Endothelial cell (in vitro differentiated cells): Measurements from ENCODE around the gene TEAD3. TPM values are rescaled to one million over a fixed set of nuclear protein-coding genes. Genes with fewer than 3 reads are reported as not detected.
A peak's percentile ranks its signal among the peaks of the same experiment; 100 is the strongest.

Experiments used
- DNase-seq: peaks from one replicate; pipeline ENCODE4 v3.0.0; 2021; ENCODE audit warnings: low spot score
- H3K27ac Mint-ChIP-seq: one replicate; pipeline ENCODE4 v1.8.0; 2021; ENCODE audit warnings: mixed read lengths, inconsistent platforms; ENCODE audit not compliant: unreplicated experiment
- H3K27me3 Mint-ChIP-seq: one replicate; pipeline ENCODE4 v1.8.0; 2021; ENCODE audit warnings: mild to moderate bottlenecking, moderate library complexity, mixed read lengths, inconsistent platforms; ENCODE audit not compliant: unreplicated experiment
- H3K36me3 Mint-ChIP-seq: one replicate; pipeline ENCODE4 v1.8.0; 2021; ENCODE audit warnings: mild to moderate bottlenecking, low read depth, mixed read lengths, inconsistent platforms; ENCODE audit not compliant: unreplicated experiment
- H3K4me1 Mint-ChIP-seq: one replicate; pipeline ENCODE4 v1.8.0; 2021; ENCODE audit warnings: mild to moderate bottlenecking, mixed read lengths, inconsistent platforms; ENCODE audit not compliant: unreplicated experiment
- H3K4me3 Mint-ChIP-seq: one replicate; pipeline ENCODE4 v1.8.0; 2021; ENCODE audit warnings: mild to moderate bottlenecking, mixed read lengths, inconsistent platforms; ENCODE audit not compliant: unreplicated experiment
- H3K9me3 Mint-ChIP-seq: one replicate; pipeline ENCODE4 v1.8.0; 2021; ENCODE audit warnings: mixed read lengths, inconsistent platforms; ENCODE audit not compliant: unreplicated experiment
- total RNA-seq: library from RNA; stranded (reverse); fragmentation: NEBNext Ultra II Directional; extraction: Animal tissue kit (Norgen Biotek cat#: 25700); gene quantifications from one replicate; pipeline ENCODE4 v1.2.1, GENCODE V29; 2021; ENCODE audit not compliant: unreplicated experiment
- TF ChIP-seq, protein P1 (sequence below): fragments of 200-600 bp; sonication (generic); IDR thresholded peaks from one replicate; pipeline ENCODE4 v1.5.0; 2021; ENCODE audit warnings: antibody characterized with exemption; ENCODE audit not compliant: unreplicated experiment

TEAD3 gene
- total RNA-seq, 1 donor from 2014 or later: 6.3 TPM

DNA sequence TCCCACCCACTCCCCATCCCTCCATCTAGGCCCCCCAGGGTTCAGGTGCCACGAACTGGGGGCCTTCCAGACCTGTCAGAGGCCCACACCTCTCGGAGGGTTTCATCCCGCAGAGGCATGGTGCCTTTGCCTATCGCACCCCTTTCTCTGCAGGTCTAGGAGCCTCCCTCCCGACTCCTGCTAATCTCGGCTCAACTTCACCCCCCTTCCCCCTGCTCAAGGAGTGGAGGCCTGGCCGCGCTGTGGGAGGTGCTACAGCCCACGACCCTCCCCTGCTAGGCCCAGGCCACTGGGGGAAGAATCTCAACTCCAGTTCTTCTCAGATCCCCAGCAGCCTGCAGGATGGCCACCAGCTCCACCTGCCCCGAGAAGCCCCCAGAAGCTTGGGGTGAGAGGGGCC lies 15.9 kb upstream of the TEAD3 start, which contains the start of gene TULP1:
Gene TULP1, minus strand, starts transcription at position 157 of the 400 bp plus-strand sequence. Its CDS starts 38 bp downstream, at position 119.
- Mint-ChIP-seq H3K4me1 (peaks cover 3% of the 10 kb centered on the region), H3K27me3 (peaks cover 8% of the 10 kb centered on the region), H3K9me3 (no peaks in the 10 kb centered on the region), H3K36me3 (no peaks in the 10 kb centered on the region), H3K4me3 (no peak within 1 kb of the TSS), H3K27ac (no peak within 1 kb of the TSS)
- no peak for DNase-seq
- TF ChIP-seq, protein P1, sequence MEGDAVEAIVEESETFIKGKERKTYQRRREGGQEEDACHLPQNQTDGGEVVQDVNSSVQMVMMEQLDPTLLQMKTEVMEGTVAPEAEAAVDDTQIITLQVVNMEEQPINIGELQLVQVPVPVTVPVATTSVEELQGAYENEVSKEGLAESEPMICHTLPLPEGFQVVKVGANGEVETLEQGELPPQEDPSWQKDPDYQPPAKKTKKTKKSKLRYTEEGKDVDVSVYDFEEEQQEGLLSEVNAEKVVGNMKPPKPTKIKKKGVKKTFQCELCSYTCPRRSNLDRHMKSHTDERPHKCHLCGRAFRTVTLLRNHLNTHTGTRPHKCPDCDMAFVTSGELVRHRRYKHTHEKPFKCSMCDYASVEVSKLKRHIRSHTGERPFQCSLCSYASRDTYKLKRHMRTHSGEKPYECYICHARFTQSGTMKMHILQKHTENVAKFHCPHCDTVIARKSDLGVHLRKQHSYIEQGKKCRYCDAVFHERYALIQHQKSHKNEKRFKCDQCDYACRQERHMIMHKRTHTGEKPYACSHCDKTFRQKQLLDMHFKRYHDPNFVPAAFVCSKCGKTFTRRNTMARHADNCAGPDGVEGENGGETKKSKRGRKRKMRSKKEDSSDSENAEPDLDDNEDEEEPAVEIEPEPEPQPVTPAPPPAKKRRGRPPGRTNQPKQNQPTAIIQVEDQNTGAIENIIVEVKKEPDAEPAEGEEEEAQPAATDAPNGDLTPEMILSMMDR: no peak

DNA sequence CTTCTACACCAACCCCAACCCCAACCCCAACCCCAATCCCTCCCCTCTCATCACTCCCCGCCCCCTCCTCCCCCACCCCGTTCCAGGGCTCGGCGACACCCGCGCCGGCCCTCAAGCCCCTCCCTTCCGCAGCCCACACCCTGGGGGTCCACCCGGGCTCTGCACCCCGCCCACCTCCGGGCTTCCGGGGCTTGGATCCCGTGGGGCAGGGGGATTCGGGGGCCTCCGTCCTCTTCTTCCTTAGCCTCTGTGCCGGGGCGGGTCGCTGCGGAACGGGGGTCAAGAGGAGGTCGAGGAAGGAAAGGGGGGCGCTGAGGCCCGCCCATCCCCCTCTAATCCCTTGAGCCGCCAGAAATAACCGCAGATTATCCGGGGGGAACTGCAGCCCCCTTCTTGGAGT lies 15.1 kb upstream of the TEAD3 start:
- Mint-ChIP-seq H3K4me1 (peaks cover 3% of the 10 kb centered on the region), H3K9me3 (no peaks in the 10 kb centered on the region), H3K4me3 (no peak overlapping the region), H3K27ac (no peak overlapping the region), H3K36me3 (no peaks in the 10 kb centered on the region), H3K27me3 (peaks cover 8% of the 10 kb centered on the region)
- TF ChIP-seq, protein P1: no peak
- DNase-seq: no peak

DNA sequence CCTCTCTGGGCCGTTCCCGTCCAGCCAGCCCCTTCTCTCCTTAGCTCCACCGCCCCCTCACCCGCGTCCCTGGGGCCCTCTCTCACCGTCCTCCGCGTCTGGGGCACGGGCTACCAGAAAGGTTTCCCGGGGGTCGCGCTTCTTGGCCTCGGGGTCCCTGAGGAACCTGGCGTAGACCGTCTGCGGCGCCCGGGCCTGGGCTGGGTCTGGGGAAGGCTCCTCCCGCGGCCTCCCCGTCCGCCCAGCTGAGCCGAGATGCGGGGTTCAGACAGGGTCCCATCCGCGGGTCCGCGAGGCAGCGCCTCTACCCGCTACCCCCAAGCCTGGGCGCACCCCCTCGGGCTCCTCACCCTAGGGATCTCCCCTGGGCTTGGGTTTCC lies 14.7 kb upstream of the TEAD3 start:
- TF ChIP-seq, protein P1: no peak
- DNase-seq: no peak
- Mint-ChIP-seq H3K9me3 (no peaks in the 10 kb centered on the region), H3K36me3 (no peaks in the 10 kb centered on the region), H3K4me3 (no peak overlapping the region), H3K4me1 (peaks cover 3% of the 10 kb centered on the region), H3K27ac (no peak overlapping the region), H3K27me3 (peaks cover 8% of the 10 kb centered on the region)

DNA sequence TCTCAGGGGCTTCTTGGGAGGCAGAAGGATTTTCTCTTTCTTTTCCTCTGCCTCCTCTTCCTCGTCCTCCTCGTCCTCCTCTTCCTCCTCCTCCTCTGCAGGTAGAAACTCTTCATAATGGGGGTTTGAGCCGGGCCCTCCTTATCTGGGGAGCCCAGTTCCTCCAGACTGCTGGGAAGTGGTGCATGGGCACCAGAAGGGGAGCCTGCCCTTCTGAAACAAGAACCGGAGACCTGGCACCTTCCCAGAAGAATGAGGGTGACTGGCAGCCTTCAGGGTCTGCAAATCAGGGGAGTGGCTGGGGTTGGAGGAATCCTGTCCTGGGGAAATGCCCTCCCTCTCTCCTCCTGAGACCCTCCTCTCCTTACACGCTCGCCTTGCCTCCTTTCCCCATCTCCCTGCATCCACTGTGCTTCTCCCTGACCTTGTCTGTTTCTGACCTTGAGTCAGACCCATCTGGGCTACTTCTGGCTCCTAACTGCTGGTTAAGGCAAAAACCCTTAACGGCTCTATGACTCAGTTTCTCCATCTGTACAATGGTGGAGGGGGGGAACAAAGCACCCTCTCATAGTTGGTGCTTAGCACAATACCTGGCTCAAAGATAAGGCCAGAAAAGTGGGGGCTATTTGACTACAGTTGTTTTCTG lies 14.2 kb upstream of the TEAD3 start:
- no peak for DNase-seq
- Mint-ChIP-seq H3K36me3 (no peaks in the 10 kb centered on the region), H3K4me3 (no peak overlapping the region), H3K27me3 (peaks cover 8% of the 10 kb centered on the region), H3K27ac (peak overlapping the region; percentile 9), H3K4me1 (peaks cover 3% of the 10 kb centered on the region), H3K9me3 (no peaks in the 10 kb centered on the region)
- TF ChIP-seq, protein P1: no peak

DNA sequence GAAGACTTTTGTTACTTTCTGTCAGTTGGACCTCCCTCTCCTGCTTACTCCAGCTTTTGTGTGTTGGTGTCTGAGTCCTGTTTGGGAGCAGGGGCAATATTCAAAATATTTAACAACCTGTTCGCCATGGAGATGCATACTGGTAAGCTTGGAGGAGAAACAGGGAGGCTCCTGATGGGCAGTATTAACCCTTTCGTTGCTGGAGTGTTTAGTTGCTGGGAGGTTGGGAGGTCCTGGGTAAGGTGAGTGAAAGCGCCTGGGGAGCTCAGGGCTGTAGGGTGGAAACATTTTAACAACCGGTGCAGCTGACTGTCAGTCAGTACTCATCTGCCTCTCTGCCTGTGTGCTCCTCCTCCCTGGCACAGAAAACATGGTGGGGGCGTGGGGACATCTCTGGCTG lies 11.7 kb upstream of the TEAD3 start:
- H3K9me3 Mint-ChIP-seq: no peaks in the 10 kb centered on the region
- DNase-seq: no peak
- no peak overlapping the region for H3K4me3 Mint-ChIP-seq
- H3K4me1 Mint-ChIP-seq: peaks cover 3% of the 10 kb centered on the region
- peaks cover 10% of the 10 kb centered on the region for H3K27me3 Mint-ChIP-seq
- TF ChIP-seq, protein P1: no peak
- H3K27ac Mint-ChIP-seq: peak overlapping the region; percentile 24
- no peaks in the 10 kb centered on the region for H3K36me3 Mint-ChIP-seq
